Testis (tissue), 3 donors: ENCODE measurements around the gene CEP83. TPM values are rescaled to one million over a fixed set of nuclear protein-coding genes. Genes with fewer than 3 reads are reported as not detected.

Source experiments
- DNase-seq: peaks from one replicate; pipeline ENCODE4 v3.0.0-alpha.2; 2019
- H3K27ac ChIP-seq, 2 donors: fragments of 200-600 bp; sonication (generic); one replicate each; pipeline ENCODE4 v1.5.1; 2019
- H3K27me3 ChIP-seq: fragments of 200-600 bp; sonication (generic); one replicate; pipeline ENCODE4 v1.5.1; 2019
- H3K36me3 ChIP-seq: fragments of 200-600 bp; sonication (generic); one replicate; pipeline ENCODE4 v1.5.1; 2017; ENCODE audit warnings: low read depth; ENCODE audit errors: missing control alignments
- H3K4me1 ChIP-seq: fragments of 200-600 bp; sonication (generic); one replicate; pipeline ENCODE4 v1.5.1; 2019
- H3K4me3 ChIP-seq, 2 donors: fragments of 200-600 bp; sonication (generic); one replicate each; pipeline ENCODE4 v1.5.1; 2017 to 2019
- H3K9me3 ChIP-seq: fragments of 200-600 bp; sonication (generic); one replicate; pipeline ENCODE4 v1.5.1; 2017
- POLR2A ChIP-seq: fragments of 450-650 bp; IDR thresholded peaks from one replicate; pipeline ENCODE4 v1.6.1; 2017; ENCODE audit warnings: antibody characterized with exemption, mild to moderate bottlenecking, moderate library complexity
- WGBS, 2 donors: methylation state at CpG; one replicate each; pipeline ENCODE4 v1.1.5; 2018; 5-methylcytosine and 5-hydroxymethylcytosine counted together
- intact Hi-C: fragments of 100-400 bp; cut with DNase I; formaldehyde crosslinking; loops from one replicate; pipeline ENCODE4 v1.15.1; 2023; ENCODE audit warnings: low total_unique reads
- polyA plus RNA-seq: library from polyadenylated mRNA; stranded (reverse); fragments of 350-450 nt; fragmentation: Illumina TruSeq; extraction: RNeasy Lipid Tissue Mini Kit (QIAGEN cat#74804); gene quantifications from one replicate; pipeline ENCODE4 v1.2.3, GENCODE V29; 2014; ENCODE audit warnings: low read depth, low replicate concordance; ENCODE audit not compliant: insufficient read depth
- total RNA-seq, 2 donors: library from RNA; depleted of rRNA; stranded (reverse); fragments of >200 nt; gene quantifications; one replicate each; pipeline ENCODE4 v1.2.3, GENCODE V29; 2016
- TF ChIP-seq, protein P1 (sequence below), 3 experiments: fragments of 450-650 bp in 2 of 3; fragments of 200-600 bp in 1 of 3; sonication (generic) in 1 of 3; IDR thresholded peaks; one replicate each; pipeline ENCODE4 v1.5.1; 2016 to 2019; ENCODE audit warnings: antibody characterized with exemption in 3 of 3, mild to moderate bottlenecking in 2 of 3, moderate library complexity in 1 of 3

Gene CEP83
- total and polyA plus RNA-seq, 3 donors from 2014 or later, result 17.9 to 64.1 (median 48.4) TPM

DNA sequence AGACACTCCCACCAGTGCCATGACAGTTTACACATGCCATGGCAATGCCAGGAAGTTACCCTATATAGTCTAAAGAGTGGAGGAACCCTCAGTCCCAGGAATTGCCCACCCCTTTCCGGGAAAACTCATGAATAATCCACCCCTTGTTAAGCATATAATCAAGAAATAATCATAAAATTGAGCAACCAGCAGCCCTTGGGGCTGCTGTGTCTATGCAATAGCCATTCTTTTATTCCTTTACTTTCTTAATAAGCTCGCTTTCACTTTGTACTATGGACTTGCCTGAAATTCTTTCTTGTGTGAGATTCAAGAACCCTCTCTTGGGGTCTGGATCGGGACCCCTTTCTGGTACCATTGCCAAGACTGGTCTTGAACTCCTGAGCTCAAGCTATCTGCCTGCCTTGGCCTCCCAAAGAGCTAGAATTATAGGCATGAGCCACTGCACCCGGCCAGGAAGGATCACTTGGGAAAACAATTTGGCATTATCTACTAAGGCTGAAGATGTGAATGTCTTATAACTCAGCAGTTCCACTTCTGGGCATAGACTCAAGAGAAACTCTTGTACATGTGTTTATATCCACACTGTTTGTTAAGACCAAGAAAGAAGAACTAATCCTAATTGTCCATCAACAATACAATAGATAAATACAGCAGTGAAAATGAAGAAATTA lies 35.9 kb upstream of the CEP83 start:
- Histone ChIP-seq H3K27me3 (no peaks in the 10 kb centered on the region), H3K4me3 (no peak overlapping the region), H3K4me1 (no peaks in the 10 kb centered on the region), H3K27ac (no peak overlapping the region), H3K9me3 (no peaks in the 10 kb centered on the region), H3K36me3 (no peaks in the 10 kb centered on the region)
- peak; percentile 31 for DNase-seq
- TF ChIP-seq, protein P1, sequence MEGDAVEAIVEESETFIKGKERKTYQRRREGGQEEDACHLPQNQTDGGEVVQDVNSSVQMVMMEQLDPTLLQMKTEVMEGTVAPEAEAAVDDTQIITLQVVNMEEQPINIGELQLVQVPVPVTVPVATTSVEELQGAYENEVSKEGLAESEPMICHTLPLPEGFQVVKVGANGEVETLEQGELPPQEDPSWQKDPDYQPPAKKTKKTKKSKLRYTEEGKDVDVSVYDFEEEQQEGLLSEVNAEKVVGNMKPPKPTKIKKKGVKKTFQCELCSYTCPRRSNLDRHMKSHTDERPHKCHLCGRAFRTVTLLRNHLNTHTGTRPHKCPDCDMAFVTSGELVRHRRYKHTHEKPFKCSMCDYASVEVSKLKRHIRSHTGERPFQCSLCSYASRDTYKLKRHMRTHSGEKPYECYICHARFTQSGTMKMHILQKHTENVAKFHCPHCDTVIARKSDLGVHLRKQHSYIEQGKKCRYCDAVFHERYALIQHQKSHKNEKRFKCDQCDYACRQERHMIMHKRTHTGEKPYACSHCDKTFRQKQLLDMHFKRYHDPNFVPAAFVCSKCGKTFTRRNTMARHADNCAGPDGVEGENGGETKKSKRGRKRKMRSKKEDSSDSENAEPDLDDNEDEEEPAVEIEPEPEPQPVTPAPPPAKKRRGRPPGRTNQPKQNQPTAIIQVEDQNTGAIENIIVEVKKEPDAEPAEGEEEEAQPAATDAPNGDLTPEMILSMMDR (IDR thresholded peaks at IDR 0.05), result no peak
- no peak for TF ChIP-seq POLR2A
- intact Hi-C loops, result no loop called here
- WGBS, 2 donors, result 64 to 70% methylated on average over 4 of the region's 4 CpGs

DNA sequence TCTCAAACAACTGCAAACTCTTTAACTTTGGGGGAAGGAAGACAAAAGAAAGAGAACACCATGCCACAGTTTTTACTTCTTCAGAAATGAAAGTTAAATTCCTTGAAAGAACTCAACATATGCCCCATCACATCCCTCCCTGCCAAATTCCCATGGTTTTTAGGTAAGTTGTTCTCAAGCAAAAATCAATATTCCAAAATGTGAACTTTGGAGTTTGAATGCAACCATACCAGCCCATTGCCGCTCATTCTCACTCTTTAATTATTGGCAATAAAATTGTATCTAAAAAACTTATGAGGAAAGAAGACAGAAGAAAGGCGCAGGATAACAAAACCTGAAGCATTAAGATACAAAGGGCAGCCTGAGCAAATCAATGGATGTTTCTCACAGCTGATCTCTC lies 31.8 kb upstream of the CEP83 start:
- no peaks in the 10 kb centered on the region for H3K27me3 ChIP-seq
- TF ChIP-seq POLR2A, result no peak
- TF ChIP-seq, protein P1 (IDR thresholded peaks at IDR 0.05), result no peak
- no peaks in the 10 kb centered on the region for H3K4me1 ChIP-seq
- no peaks in the 10 kb centered on the region for H3K9me3 ChIP-seq
- H3K36me3 ChIP-seq, result no peaks in the 10 kb centered on the region
- DNase-seq, result no peak
- 91 to 92% methylated on average over 2 of the region's 2 CpGs for WGBS, 2 donors
- H3K27ac ChIP-seq, result no peak overlapping the region
- intact Hi-C loops, result no loop called here
- no peak overlapping the region for H3K4me3 ChIP-seq

DNA sequence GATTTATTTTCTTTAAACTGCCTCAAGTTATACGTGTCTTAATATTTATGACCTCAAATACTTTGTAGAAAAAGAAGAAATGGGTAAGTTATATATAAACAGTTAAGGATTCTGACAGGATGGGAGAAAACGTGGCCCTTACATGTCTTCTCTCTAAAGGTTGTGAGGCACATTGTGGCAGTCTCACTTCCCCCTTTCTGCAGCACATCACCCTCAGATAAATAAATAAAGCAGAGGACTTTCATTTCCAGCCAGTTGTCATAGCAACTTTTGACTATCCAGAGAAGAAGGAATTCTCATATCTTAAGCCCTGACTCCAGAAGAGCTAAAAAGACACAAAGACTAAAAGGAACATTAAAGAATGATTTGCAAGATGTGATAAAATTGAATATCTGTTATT lies 28.8 kb upstream of the CEP83 start:
- Histone ChIP-seq H3K27me3 (no peaks in the 10 kb centered on the region), H3K4me1 (no peaks in the 10 kb centered on the region), H3K36me3 (no peaks in the 10 kb centered on the region), H3K4me3 (no peak overlapping the region), H3K27ac (no peak overlapping the region), H3K9me3 (no peaks in the 10 kb centered on the region)
- TF ChIP-seq POLR2A, result no peak
- TF ChIP-seq, protein P1 (IDR thresholded peaks at IDR 0.05), result no peak
- intact Hi-C loops, result no loop called here
- DNase-seq, result no peak
- 43 to 59% methylated on average over 2 of the region's 2 CpGs for WGBS, 2 donors

DNA sequence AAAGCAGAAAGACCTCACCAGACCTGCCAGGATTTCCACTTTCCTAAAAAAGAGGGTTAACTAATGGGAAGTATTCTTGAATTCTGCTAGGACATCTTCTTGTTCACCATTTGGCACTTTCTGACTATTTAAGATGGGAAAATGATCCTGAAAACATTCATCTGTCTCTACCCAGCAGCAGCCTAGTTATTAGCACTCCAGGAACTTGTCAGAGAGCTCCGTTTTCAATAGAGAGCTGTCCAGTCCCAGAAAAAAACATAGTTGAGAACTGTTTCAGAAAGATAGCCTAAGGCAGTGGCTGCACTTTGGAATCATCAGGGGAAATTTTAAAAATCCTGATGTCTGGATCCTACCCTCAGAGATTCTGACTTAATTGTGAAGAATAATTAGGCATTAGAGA lies 22.1 kb upstream of the CEP83 start:
- TF ChIP-seq, protein P1 (IDR thresholded peaks at IDR 0.05), result no peak
- TF ChIP-seq POLR2A, result no peak
- 39 to 42% methylated on average over 1 of the region's 1 CpG for WGBS, 2 donors
- Histone ChIP-seq H3K4me3 (no peak overlapping the region), H3K4me1 (no peaks in the 10 kb centered on the region), H3K9me3 (no peaks in the 10 kb centered on the region), H3K27me3 (no peaks in the 10 kb centered on the region), H3K36me3 (no peaks in the 10 kb centered on the region), H3K27ac (no peak overlapping the region)
- intact Hi-C loops, result no loop called here
- DNase-seq, result no peak

DNA sequence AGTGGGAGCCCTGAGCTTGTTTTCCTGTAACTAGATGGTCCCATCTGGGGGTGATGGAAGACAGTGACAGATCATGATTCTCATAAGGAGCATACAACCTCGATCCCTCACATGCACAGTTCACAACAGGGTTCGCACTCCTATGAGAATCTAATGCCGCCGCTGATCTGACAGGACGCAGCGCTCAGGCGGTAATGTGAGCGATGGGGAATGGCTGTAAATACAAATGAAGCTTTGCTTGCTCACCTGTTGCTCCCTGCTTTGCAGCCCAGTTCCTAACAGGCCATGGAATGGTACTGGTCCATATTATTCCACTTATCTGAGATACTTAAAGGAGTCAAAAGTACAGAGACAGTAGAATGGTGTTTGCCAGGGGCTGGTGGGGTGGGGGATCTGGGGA lies 9.9 kb upstream of the CEP83 start:
- no peaks in the 10 kb centered on the region for H3K9me3 ChIP-seq
- no peaks in the 10 kb centered on the region for H3K27me3 ChIP-seq
- H3K4me1 ChIP-seq, result no peaks in the 10 kb centered on the region
- H3K4me3 ChIP-seq, result no peak overlapping the region
- intact Hi-C loops, result no loop called here
- H3K27ac ChIP-seq, result no peak overlapping the region
- TF ChIP-seq, protein P1 (IDR thresholded peaks at IDR 0.05), result no peak
- no peak for TF ChIP-seq POLR2A
- DNase-seq, result no peak
- WGBS, 2 donors, result 86 to 94% methylated on average over 8 of the region's 8 CpGs
- no peaks in the 10 kb centered on the region for H3K36me3 ChIP-seq
